Measurements from ENCODE around the gene MSMP. TPM values are rescaled to one million over a fixed set of nuclear protein-coding genes. Genes with fewer than 3 reads are reported as not detected.

MSMP gene
- total RNA-seq, 1 experiment from 2014 or later, result not detected

DNA sequence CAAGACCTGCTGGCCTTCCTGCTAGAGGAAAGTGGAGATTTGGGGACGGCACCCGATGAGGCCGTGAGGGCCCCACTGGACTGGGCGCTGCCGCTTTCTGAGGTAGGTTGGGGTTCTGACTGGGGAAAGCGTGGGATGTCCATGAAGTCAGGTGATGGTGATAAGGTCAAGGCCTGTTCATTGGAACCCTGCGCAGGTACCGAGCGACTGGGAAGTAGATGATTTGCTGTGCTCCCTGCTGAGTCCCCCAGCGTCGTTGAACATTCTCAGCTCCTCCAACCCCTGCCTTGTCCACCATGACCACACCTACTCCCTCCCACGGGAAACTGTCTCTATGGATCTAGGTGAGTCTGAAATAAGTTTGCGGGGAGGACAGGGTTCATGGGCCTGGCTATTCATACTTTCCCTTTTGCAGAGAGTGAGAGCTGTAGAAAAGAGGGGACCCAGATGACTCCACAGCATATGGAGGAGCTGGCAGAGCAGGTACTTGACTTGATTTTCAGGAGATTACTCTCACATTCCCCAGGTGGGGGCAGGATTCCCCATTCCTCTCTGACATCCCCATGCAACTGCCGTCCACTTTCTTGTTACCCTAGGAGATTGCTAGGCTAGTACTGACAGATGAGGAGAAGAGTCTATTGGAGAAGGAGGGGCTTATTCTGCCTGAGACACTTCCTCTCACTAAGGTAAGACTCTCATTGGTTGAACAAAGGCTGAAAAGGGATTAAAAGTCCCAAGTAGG is 21.1 kb downstream of the MSMP start:
- Mint-ChIP-seq H3K27ac (ENCODE audit: low read depth, unreplicated experiment) (no peak overlapping the region), H3K36me3 (ENCODE audit: insufficient read depth, unreplicated experiment) (peaks cover 44% of the 10 kb centered on the region), H3K4me1 (ENCODE audit: insufficient read depth, unreplicated experiment) (peaks cover 13% of the 10 kb centered on the region), H3K27me3 (ENCODE audit: insufficient read depth, unreplicated experiment) (no peaks in the 10 kb centered on the region), H3K9me3 (ENCODE audit: unreplicated experiment) (no peaks in the 10 kb centered on the region), H3K4me3 (ENCODE audit: unreplicated experiment) (no peak overlapping the region)
- TF ChIP-seq, protein P1, sequence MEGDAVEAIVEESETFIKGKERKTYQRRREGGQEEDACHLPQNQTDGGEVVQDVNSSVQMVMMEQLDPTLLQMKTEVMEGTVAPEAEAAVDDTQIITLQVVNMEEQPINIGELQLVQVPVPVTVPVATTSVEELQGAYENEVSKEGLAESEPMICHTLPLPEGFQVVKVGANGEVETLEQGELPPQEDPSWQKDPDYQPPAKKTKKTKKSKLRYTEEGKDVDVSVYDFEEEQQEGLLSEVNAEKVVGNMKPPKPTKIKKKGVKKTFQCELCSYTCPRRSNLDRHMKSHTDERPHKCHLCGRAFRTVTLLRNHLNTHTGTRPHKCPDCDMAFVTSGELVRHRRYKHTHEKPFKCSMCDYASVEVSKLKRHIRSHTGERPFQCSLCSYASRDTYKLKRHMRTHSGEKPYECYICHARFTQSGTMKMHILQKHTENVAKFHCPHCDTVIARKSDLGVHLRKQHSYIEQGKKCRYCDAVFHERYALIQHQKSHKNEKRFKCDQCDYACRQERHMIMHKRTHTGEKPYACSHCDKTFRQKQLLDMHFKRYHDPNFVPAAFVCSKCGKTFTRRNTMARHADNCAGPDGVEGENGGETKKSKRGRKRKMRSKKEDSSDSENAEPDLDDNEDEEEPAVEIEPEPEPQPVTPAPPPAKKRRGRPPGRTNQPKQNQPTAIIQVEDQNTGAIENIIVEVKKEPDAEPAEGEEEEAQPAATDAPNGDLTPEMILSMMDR (IDR thresholded peaks at IDR 0.05; ENCODE audit: unreplicated experiment), result peak; percentile 15
- CTCF ChIA-PET, result interaction anchor here (0.5 to 10.3 kb wide), 14 partner anchors 9 to 93 kb away, joined by 3 to 150 read pairs (median 4); partner anchors contain the start of genes ARHGEF39, CCDC107, GBA2 and MSMP
- BruUV-seq (replicated peaks), result TSS peak; percentile 75
- POLR2A ChIA-PET, result interaction anchor here (0.6 to 15.0 kb wide), 25 partner anchors 11 to 621 kb away, joined by 3 to 284 read pairs (median 9); partner anchors contain the start of genes ARHGEF39, ATOSB, CCDC107 and CLTA
- intact Hi-C loops (cut with micrococcal nuclease), result loop anchor here (1.0 to 5.0 kb wide), 9 partner anchors 16 to 621 kb away; partner anchors contain the start of genes GBA2 and RGP1
- DNase-seq (ENCODE audit: unreplicated experiment), result peak; percentile 66

DNA sequence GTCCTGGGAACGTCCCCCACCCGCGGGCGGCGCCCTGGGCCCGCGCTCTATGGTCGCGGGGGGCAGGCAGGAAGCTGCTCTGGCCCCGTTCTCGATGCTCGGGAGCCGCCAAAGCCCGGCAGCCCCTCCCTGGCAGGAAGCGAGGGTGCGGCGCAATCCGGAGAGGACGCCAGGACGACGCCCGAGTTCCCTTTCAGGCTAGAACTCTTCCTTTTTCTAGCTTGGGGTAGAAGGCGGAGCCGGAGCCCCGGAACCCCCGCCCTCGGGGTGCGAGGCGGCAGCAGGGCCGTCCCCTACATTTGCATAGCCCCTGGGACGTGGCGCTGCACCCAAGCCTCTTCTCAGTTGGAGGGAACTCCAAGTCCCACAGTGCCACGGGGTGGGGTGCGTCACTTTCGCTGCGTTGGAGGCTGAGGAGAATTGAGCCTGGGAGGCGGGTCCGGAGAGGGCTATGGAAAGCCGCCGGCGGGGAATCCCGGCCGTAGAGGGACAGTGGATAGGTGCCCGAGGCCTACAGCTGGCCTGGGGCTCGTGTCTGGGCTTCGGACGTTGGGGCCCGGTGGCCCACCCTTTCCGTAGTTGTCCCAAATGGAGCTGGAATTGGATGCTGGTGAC is 21.8 kb downstream of the MSMP start, which contains the start of the genes CREB3 and TLN1:
Gene CREB3, plus strand, starts transcription at position 482 of the 615 bp plus-strand sequence. Its CDS starts 107 bp downstream, at position 589.
Gene TLN1, minus strand, starts transcription at position 11 of the 615 bp plus-strand sequence. CDS start 6,501 bp downstream, outside the sequence.
- peak; percentile 99 for DNase-seq (ENCODE audit: unreplicated experiment)
- peaks cover 14% of the 10 kb centered on the region for H3K4me1 Mint-ChIP-seq (ENCODE audit: insufficient read depth, unreplicated experiment)
- no peak within 1 kb of the TSS for H3K27ac Mint-ChIP-seq (ENCODE audit: low read depth, unreplicated experiment)
- H3K9me3 Mint-ChIP-seq (ENCODE audit: unreplicated experiment), result no peaks in the 10 kb centered on the region
- peaks cover 37% of the 10 kb centered on the region for H3K36me3 Mint-ChIP-seq (ENCODE audit: insufficient read depth, unreplicated experiment)
- no TSS peak for BruUV-seq (replicated peaks)
- POLR2A ChIA-PET, result interaction anchor here (0.6 to 15.0 kb wide), 32 partner anchors 10 to 620 kb away, joined by 3 to 284 read pairs (median 5); partner anchors contain the start of genes ARHGEF39, ATOSB, CCDC107 and CLTA
- H3K4me3 Mint-ChIP-seq (ENCODE audit: unreplicated experiment), result no peak within 1 kb of the TSS
- intact Hi-C loops (cut with micrococcal nuclease), result loop anchor here (1.0 to 5.0 kb wide), 7 partner anchors 25 to 620 kb away; no protein-coding TSS in a partner anchor
- no peaks in the 10 kb centered on the region for H3K27me3 Mint-ChIP-seq (ENCODE audit: insufficient read depth, unreplicated experiment)
- CTCF ChIA-PET, result interaction anchor here (0.5 to 10.3 kb wide), 12 partner anchors 9 to 85 kb away, joined by 3 to 150 read pairs (median 4); partner anchors contain the start of genes ARHGEF39, CCDC107, GBA2 and MSMP
- TF ChIP-seq, protein P1 (IDR thresholded peaks at IDR 0.05; ENCODE audit: unreplicated experiment), result no peak

DNA sequence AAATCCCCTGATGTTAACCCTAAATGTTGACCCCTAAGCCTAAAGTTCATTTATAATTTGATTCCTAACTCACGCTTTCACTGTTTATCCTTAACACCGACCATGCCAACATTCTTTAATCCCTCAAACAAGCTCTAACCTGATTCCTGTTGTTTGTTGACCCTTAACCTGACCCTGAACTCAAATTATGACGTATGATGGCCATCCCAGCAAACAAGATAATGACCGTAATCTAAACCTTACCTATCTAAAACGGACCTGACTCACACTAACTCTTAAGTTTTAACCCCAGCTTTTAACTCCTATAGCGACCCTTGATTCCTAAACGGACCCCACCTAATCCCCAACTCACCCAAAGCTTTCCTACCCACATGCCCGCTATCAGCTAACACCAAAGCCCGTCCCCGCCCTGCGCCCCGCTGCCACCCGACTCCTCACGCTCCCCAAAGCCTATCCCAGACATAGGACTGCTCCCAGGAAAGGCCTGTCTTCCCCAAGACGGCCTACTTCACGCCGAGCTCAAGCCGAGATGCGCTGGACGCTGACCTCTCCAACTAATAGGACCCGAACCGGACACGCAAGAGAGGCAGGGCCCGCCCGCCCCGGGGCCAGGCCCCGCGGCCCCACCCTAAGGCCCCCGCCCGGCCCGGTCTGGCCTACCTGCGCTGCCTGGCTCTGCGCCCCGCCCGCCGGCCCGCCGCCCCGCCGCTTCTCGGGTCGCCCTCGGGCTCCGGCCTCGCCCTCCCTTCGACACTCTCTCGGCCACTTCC is 22.5 kb downstream of the MSMP start:
- TSS peak; percentile 41 for BruUV-seq (replicated peaks)
- no peaks in the 10 kb centered on the region for H3K27me3 Mint-ChIP-seq (ENCODE audit: insufficient read depth, unreplicated experiment)
- no peaks in the 10 kb centered on the region for H3K9me3 Mint-ChIP-seq (ENCODE audit: unreplicated experiment)
- intact Hi-C loops (cut with micrococcal nuclease), result loop anchor here (1.0 to 5.0 kb wide), 7 partner anchors 25 to 619 kb away; no protein-coding TSS in a partner anchor
- H3K4me3 Mint-ChIP-seq (ENCODE audit: unreplicated experiment), result no peak overlapping the region
- DNase-seq (ENCODE audit: unreplicated experiment), result no peak
- no peak overlapping the region for H3K27ac Mint-ChIP-seq (ENCODE audit: low read depth, unreplicated experiment)
- TF ChIP-seq, protein P1 (IDR thresholded peaks at IDR 0.05; ENCODE audit: unreplicated experiment), result no peak
- POLR2A ChIA-PET, result interaction anchor here (0.5 to 15.0 kb wide), 33 partner anchors 10 to 1126 kb away, joined by 3 to 284 read pairs (median 5); partner anchors contain the start of genes ARHGEF39, CCDC107, CLTA and GBA2
- CTCF ChIA-PET, result interaction anchor here (0.6 to 10.3 kb wide), 16 partner anchors 8 to 1523 kb away, joined by 3 to 150 read pairs (median 4); partner anchors contain the start of genes ARHGEF39, CCDC107, GBA2 and RGP1
- H3K36me3 Mint-ChIP-seq (ENCODE audit: insufficient read depth, unreplicated experiment), result peaks cover 33% of the 10 kb centered on the region
- H3K4me1 Mint-ChIP-seq (ENCODE audit: insufficient read depth, unreplicated experiment), result peaks cover 21% of the 10 kb centered on the region
